ENCODE data around the gene LCOR. TPM values are rescaled to one million over a fixed set of nuclear protein-coding genes. Genes with fewer than 3 reads are reported as not detected.

Gene LCOR
- total and polyA plus RNA-seq, 2 experiments from 2014 or later = 26.1 to 48.7 TPM

GRCh38 chr10:96840841-96841518 is 8.9 kb downstream of the LCOR start:
- Histone ChIP-seq H3K27ac (peak overlapping the region; percentile 59), H3K79me2 (peaks cover 100% of the 10 kb centered on the region), H4K20me1 (ENCODE audit: insufficient read depth, poor library complexity, severe bottlenecking) (peaks cover 96% of the 10 kb centered on the region), H3K27me3 (no peaks in the 10 kb centered on the region), H3K4me3 (no peak overlapping the region), H3K9me2 (replicated peaks; ENCODE audit: insufficient read depth) (no peaks in the 10 kb centered on the region), H2AFZ (no peak overlapping the region), H3K4me2 (peak overlapping the region; percentile 18), H3K4me1 (ENCODE audit: insufficient read depth) (peaks cover 10% of the 10 kb centered on the region), H3K36me3 (replicated peaks; ENCODE audit: insufficient read depth, low read depth) (no peaks in the 10 kb centered on the region), H3K9me3 (ENCODE audit: low read depth) (no peaks in the 10 kb centered on the region)
- TF ChIP-seq, protein P1, sequence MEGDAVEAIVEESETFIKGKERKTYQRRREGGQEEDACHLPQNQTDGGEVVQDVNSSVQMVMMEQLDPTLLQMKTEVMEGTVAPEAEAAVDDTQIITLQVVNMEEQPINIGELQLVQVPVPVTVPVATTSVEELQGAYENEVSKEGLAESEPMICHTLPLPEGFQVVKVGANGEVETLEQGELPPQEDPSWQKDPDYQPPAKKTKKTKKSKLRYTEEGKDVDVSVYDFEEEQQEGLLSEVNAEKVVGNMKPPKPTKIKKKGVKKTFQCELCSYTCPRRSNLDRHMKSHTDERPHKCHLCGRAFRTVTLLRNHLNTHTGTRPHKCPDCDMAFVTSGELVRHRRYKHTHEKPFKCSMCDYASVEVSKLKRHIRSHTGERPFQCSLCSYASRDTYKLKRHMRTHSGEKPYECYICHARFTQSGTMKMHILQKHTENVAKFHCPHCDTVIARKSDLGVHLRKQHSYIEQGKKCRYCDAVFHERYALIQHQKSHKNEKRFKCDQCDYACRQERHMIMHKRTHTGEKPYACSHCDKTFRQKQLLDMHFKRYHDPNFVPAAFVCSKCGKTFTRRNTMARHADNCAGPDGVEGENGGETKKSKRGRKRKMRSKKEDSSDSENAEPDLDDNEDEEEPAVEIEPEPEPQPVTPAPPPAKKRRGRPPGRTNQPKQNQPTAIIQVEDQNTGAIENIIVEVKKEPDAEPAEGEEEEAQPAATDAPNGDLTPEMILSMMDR (IDR thresholded peaks at IDR 0.05; ENCODE audit: poor library complexity) = no peak
- TF ChIP-seq EZH2phosphoT487 (IDR thresholded peaks at IDR 0.05; ENCODE audit: low read depth, severe bottlenecking, unreplicated experiment) = no peak
- TF ChIP-seq EZH2 (IDR thresholded peaks at IDR 0.05; ENCODE audit: borderline replicate concordance) = no peak
- DNase-seq (ENCODE audit: low spot score) = peak; percentile 41
- 61% methylated on average over 7 of the region's 7 CpGs for whole genome bisulfite sequencing (ENCODE audit: low lambda C conversion rate, missing lambda C conversion rate)

- no peaks in the 10 kb centered on the region for H3K27me3 ChIP-seq
- H3K4me2 ChIP-seq = peak overlapping the region; percentile 62
- H3K9me3 ChIP-seq (ENCODE audit: low read depth) = no peaks in the 10 kb centered on the region
- no peak overlapping the region for H3K4me3 ChIP-seq
- no peak overlapping the region for H2AFZ ChIP-seq
- 76% methylated on average over 8 of the region's 8 CpGs for WGBS (ENCODE audit: low lambda C conversion rate, missing lambda C conversion rate)
- TF ChIP-seq, protein P1 (IDR thresholded peaks at IDR 0.05; ENCODE audit: poor library complexity) = no peak
- TF ChIP-seq EZH2 (IDR thresholded peaks at IDR 0.05; ENCODE audit: borderline replicate concordance) = no peak
- no peaks in the 10 kb centered on the region for H3K36me3 ChIP-seq (replicated peaks; ENCODE audit: insufficient read depth, low read depth)
- peak overlapping the region; percentile 60 for H3K27ac ChIP-seq
- peaks cover 100% of the 10 kb centered on the region for H3K79me2 ChIP-seq
- no peak for DNase-seq (ENCODE audit: low spot score)
- H3K4me1 ChIP-seq (ENCODE audit: insufficient read depth) = peaks cover 3% of the 10 kb centered on the region
- H4K20me1 ChIP-seq (ENCODE audit: insufficient read depth, poor library complexity, severe bottlenecking) = peaks cover 95% of the 10 kb centered on the region
- H3K9me2 ChIP-seq (replicated peaks; ENCODE audit: insufficient read depth) = no peaks in the 10 kb centered on the region
These were observed 11.0 kb downstream of the LCOR start for GRCh38 chr10:96842896-96843723.

GRCh38 chr10:96843823-96844222 is 11.7 kb downstream of the LCOR start:
- peaks cover 100% of the 10 kb centered on the region for H3K79me2 ChIP-seq

More at GRCh38 chr10:96843823-96844222, 11.7 kb downstream of the LCOR start:
- 75% methylated on average over 2 of the region's 2 CpGs for WGBS (ENCODE audit: low lambda C conversion rate, missing lambda C conversion rate)
- Histone ChIP-seq H3K36me3 (replicated peaks; ENCODE audit: insufficient read depth, low read depth) (no peaks in the 10 kb centered on the region), H3K4me3 (no peak overlapping the region), H3K27ac (no peak overlapping the region), H3K4me2 (no peak overlapping the region), H3K27me3 (no peaks in the 10 kb centered on the region), H2AFZ (no peak overlapping the region), H3K4me1 (ENCODE audit: insufficient read depth) (peaks cover 3% of the 10 kb centered on the region), H4K20me1 (ENCODE audit: insufficient read depth, poor library complexity, severe bottlenecking) (peaks cover 95% of the 10 kb centered on the region), H3K9me3 (ENCODE audit: low read depth) (no peaks in the 10 kb centered on the region), H3K9me2 (replicated peaks; ENCODE audit: insufficient read depth) (no peaks in the 10 kb centered on the region)
- no peak for DNase-seq (ENCODE audit: low spot score)
- TF ChIP-seq, protein P1 (IDR thresholded peaks at IDR 0.05; ENCODE audit: poor library complexity) = no peak
- no peak for TF ChIP-seq EZH2 (IDR thresholded peaks at IDR 0.05; ENCODE audit: borderline replicate concordance)
- TF ChIP-seq EZH2phosphoT487 (IDR thresholded peaks at IDR 0.05; ENCODE audit: low read depth, severe bottlenecking, unreplicated experiment) = no peak
